Measurements from ENCODE around the gene BTF3. TPM values are rescaled to one million over a fixed set of nuclear protein-coding genes. Genes with fewer than 3 reads are reported as not detected.
A peak's percentile ranks its signal among the peaks of the same experiment; 100 is the strongest.

Gene BTF3
- total and polyA plus RNA-seq, 9 of the 15 experiments (the other 6 are each of a cell fraction or from before 2014, with no cell fraction given): 534 to 1,637 (median 848) TPM

DNA sequence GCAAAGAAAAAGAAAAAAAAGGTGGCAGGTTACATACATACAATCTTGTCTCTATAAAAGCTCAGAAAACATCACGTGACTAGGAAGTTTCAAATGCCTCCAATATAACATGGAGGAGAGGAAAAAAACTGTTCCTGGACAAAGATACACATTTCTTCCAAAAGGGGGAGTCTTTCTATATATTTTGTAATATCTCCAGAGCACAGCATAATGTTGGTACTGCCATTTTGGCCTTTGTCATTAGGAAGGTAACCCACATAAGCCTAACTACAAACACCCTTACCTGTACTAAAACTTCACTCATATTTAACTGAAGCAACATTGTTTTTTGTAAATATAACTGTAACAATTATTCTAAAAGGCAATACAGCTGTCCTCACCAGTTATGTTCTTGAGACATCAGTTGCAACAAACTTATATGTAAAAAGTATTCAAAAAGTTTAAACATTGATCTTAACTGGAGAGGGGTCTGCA lies 1.2 kb upstream of the BTF3 start (continued):
- TF ChIP-seq, protein P1, sequence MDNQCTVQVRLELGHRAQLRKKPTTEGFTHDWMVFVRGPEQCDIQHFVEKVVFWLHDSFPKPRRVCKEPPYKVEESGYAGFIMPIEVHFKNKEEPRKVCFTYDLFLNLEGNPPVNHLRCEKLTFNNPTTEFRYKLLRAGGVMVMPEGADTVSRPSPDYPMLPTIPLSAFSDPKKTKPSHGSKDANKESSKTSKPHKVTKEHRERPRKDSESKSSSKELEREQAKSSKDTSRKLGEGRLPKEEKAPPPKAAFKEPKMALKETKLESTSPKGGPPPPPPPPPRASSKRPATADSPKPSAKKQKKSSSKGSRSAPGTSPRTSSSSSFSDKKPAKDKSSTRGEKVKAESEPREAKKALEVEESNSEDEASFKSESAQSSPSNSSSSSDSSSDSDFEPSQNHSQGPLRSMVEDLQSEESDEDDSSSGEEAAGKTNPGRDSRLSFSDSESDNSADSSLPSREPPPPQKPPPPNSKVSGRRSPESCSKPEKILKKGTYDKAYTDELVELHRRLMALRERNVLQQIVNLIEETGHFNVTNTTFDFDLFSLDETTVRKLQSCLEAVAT (IDR thresholded peaks at IDR 0.05): peak in 1 of 2 experiments; percentile 47; a peak in 1 of 4 replicates
- TF ChIP-seq, protein P2, sequence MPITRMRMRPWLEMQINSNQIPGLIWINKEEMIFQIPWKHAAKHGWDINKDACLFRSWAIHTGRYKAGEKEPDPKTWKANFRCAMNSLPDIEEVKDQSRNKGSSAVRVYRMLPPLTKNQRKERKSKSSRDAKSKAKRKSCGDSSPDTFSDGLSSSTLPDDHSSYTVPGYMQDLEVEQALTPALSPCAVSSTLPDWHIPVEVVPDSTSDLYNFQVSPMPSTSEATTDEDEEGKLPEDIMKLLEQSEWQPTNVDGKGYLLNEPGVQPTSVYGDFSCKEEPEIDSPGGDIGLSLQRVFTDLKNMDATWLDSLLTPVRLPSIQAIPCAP (CRISPR knock-in tag; IDR thresholded peaks at IDR 0.05; ENCODE audit: borderline replicate concordance): no peak
- TF ChIP-seq PRPF4 (IDR thresholded peaks at IDR 0.05; ENCODE audit: insufficient read depth, low read depth, low read length, poor library complexity, severe bottlenecking): no peak
- TF ChIP-seq SPI1 (IDR thresholded peaks at IDR 0.05; ENCODE audit: borderline replicate concordance, low read depth, low read length): no peak
- no peak for TF ChIP-seq ZNF717 (CRISPR knock-in tag; IDR thresholded peaks at IDR 0.05)
- no peak for TF ChIP-seq SMAD2 (IDR thresholded peaks at IDR 0.05; ENCODE audit: low read depth, low read length)
- peak; percentile 31; the same call in 1 of the 2 replicates for TF ChIP-seq ATF7 (IDR thresholded peaks at IDR 0.05)
- no peak for TF ChIP-seq GABPB2 (CRISPR knock-in tag; conservative IDR thresholded peaks at IDR 0.05)
- TF ChIP-seq, protein P3, sequence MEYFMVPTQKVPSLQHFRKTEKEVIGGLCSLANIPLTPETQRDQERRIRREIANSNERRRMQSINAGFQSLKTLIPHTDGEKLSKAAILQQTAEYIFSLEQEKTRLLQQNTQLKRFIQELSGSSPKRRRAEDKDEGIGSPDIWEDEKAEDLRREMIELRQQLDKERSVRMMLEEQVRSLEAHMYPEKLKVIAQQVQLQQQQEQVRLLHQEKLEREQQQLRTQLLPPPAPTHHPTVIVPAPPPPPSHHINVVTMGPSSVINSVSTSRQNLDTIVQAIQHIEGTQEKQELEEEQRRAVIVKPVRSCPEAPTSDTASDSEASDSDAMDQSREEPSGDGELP (CRISPR knock-in tag; IDR thresholded peaks at IDR 0.05; ENCODE audit: borderline replicate concordance): no peak
- TF ChIP-seq, protein P4, sequence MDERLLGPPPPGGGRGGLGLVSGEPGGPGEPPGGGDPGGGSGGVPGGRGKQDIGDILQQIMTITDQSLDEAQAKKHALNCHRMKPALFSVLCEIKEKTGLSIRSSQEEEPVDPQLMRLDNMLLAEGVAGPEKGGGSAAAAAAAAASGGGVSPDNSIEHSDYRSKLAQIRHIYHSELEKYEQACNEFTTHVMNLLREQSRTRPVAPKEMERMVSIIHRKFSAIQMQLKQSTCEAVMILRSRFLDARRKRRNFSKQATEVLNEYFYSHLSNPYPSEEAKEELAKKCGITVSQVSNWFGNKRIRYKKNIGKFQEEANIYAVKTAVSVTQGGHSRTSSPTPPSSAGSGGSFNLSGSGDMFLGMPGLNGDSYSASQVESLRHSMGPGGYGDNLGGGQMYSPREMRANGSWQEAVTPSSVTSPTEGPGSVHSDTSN (CRISPR knock-in tag; IDR thresholded peaks at IDR 0.05; ENCODE audit: low read depth): no peak
- TF ChIP-seq, protein P4 (tag; conservative IDR thresholded peaks at IDR 0.05; ENCODE audit: low read depth): no peak
- 0 out of 2 replicates have a peak, but pooled peaks have one; percentile 50 for TF ChIP-seq DMBX1 (CRISPR knock-in tag; IDR thresholded peaks at IDR 0.05; ENCODE audit: borderline replicate concordance)
- TF ChIP-seq THRAP3 (IDR thresholded peaks at IDR 0.05; ENCODE audit: borderline replicate concordance): no peak
- no peak for TF ChIP-seq ARID2 (IDR thresholded peaks at IDR 0.05)
- peak; percentile 93 to 99 for TF ChIP-seq TEAD1 (CRISPR knock-in tag; IDR thresholded peaks at IDR 0.05)
- TF ChIP-seq TEAD4 (IDR thresholded peaks at IDR 0.05; ENCODE audit: low read length): peak; percentile 93
- TF ChIP-seq TEAD4 (CRISPR knock-in tag; IDR thresholded peaks at IDR 0.05; ENCODE audit: borderline replicate concordance): no peak
- no peak for TF ChIP-seq HNRNPH1 (optimal IDR thresholded peaks at IDR 0.05; ENCODE audit: low read depth, low read length)
- TF ChIP-seq GTF2E2 (tag; IDR thresholded peaks at IDR 0.05): no peak
- TF ChIP-seq, protein P5, sequence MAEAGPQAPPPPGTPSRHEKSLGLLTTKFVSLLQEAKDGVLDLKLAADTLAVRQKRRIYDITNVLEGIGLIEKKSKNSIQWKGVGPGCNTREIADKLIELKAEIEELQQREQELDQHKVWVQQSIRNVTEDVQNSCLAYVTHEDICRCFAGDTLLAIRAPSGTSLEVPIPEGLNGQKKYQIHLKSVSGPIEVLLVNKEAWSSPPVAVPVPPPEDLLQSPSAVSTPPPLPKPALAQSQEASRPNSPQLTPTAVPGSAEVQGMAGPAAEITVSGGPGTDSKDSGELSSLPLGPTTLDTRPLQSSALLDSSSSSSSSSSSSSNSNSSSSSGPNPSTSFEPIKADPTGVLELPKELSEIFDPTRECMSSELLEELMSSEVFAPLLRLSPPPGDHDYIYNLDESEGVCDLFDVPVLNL (CRISPR knock-in tag; IDR thresholded peaks at IDR 0.05; ENCODE audit: low read depth): no peak
- no peak for TF ChIP-seq FOXJ2 (tag; IDR thresholded peaks at IDR 0.05)
